Measurements from ENCODE around the gene CENPL. TPM values are rescaled to one million over a fixed set of nuclear protein-coding genes. Genes with fewer than 3 reads are reported as not detected.

The CENPL gene
- total and polyA plus RNA-seq, 10 of the 15 experiments (the other 5 are each of a cell fraction or from before 2014, with no cell fraction given): 14.9 to 32.1 (median 24.5) TPM

DNA sequence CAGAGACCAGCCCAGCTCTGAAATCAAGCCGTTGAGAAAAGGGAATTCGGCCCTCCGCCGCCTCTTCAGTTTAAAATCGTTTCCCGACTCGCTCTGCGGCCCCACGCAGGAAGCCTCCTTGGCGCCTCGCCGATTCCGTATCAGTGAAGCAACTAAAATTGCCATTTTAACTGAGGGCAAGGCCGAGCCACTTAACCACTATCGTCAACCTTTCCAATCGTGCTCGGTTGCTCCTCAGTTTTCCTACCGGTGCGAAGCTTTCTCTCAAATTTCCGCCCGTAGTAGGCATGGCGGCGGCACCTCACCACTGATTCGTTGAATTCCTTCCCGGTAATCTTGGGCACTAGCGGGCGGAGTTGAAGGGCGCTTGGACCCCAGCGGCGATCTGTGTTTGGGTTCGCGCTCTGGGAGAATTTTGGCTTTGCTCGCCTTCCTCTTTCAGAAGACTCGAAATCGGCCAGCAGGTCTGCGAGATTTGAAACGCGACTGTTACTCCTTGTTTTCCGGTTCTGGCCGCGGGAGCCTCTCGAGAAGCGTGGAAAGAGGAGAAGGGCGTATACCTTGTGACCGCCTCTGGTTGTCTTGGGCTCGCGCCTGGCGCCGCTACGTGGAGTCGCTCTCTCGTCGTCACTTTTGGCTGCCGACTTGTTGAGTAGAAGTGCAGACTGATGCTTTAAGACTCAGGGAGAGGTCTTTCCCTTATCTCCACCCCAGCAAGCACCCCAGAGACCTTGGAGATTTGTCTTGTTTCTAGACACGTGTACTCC is at the start of gene CENPL, which contains the start of gene DARS2 (continued):
- no peak for TF ChIP-seq JUND (IDR thresholded peaks at IDR 0.05; ENCODE audit: low read depth, low read length)
- TF ChIP-seq, protein P1, sequence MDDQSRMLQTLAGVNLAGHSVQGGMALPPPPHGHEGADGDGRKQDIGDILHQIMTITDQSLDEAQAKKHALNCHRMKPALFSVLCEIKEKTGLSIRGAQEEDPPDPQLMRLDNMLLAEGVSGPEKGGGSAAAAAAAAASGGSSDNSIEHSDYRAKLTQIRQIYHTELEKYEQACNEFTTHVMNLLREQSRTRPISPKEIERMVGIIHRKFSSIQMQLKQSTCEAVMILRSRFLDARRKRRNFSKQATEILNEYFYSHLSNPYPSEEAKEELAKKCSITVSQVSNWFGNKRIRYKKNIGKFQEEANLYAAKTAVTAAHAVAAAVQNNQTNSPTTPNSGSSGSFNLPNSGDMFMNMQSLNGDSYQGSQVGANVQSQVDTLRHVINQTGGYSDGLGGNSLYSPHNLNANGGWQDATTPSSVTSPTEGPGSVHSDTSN (IDR thresholded peaks at IDR 0.05; ENCODE audit: insufficient replicate concordance, low read depth, low read length): no peak
- TF ChIP-seq IKZF1 (conservative IDR thresholded peaks at IDR 0.05): peak; percentile 95
- 0 out of 2 replicates have a peak, but pooled peaks have one; percentile 1 for TF ChIP-seq MTA3 (IDR thresholded peaks at IDR 0.05; ENCODE audit: borderline replicate concordance, low read length)
- 0 out of 2 replicates have a peak, but pooled peaks have one; percentile 65 for TF ChIP-seq SMARCA5 (IDR thresholded peaks at IDR 0.05)
- no peak for TF ChIP-seq RAD21 (IDR thresholded peaks at IDR 0.05; ENCODE audit: insufficient read depth, low read depth, low read length)
- no peak for TF ChIP-seq MEF2B (IDR thresholded peaks at IDR 0.05; ENCODE audit: partially characterized antibody, poor library complexity, severe bottlenecking)
- TF ChIP-seq, protein P2, sequence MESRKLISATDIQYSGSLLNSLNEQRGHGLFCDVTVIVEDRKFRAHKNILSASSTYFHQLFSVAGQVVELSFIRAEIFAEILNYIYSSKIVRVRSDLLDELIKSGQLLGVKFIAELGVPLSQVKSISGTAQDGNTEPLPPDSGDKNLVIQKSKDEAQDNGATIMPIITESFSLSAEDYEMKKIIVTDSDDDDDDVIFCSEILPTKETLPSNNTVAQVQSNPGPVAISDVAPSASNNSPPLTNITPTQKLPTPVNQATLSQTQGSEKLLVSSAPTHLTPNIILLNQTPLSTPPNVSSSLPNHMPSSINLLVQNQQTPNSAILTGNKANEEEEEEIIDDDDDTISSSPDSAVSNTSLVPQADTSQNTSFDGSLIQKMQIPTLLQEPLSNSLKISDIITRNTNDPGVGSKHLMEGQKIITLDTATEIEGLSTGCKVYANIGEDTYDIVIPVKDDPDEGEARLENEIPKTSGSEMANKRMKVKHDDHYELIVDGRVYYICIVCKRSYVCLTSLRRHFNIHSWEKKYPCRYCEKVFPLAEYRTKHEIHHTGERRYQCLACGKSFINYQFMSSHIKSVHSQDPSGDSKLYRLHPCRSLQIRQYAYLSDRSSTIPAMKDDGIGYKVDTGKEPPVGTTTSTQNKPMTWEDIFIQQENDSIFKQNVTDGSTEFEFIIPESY (IDR thresholded peaks at IDR 0.05): no peak
- TF ChIP-seq, protein P3, sequence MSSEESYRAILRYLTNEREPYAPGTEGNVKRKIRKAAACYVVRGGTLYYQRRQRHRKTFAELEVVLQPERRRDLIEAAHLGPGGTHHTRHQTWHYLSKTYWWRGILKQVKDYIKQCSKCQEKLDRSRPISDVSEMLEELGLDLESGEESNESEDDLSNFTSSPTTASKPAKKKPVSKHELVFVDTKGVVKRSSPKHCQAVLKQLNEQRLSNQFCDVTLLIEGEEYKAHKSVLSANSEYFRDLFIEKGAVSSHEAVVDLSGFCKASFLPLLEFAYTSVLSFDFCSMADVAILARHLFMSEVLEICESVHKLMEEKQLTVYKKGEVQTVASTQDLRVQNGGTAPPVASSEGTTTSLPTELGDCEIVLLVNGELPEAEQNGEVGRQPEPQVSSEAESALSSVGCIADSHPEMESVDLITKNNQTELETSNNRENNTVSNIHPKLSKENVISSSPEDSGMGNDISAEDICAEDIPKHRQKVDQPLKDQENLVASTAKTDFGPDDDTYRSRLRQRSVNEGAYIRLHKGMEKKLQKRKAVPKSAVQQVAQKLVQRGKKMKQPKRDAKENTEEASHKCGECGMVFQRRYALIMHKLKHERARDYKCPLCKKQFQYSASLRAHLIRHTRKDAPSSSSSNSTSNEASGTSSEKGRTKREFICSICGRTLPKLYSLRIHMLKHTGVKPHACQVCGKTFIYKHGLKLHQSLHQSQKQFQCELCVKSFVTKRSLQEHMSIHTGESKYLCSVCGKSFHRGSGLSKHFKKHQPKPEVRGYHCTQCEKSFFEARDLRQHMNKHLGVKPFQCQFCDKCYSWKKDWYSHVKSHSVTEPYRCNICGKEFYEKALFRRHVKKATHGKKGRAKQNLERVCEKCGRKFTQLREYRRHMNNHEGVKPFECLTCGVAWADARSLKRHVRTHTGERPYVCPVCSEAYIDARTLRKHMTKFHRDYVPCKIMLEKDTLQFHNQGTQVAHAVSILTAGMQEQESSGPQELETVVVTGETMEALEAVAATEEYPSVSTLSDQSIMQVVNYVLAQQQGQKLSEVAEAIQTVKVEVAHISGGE (CRISPR knock-in tag; IDR thresholded peaks at IDR 0.05): no peak
- TF ChIP-seq STAT1 (conservative IDR thresholded peaks at IDR 0.05): 0 out of 2 replicates have a peak, but pooled peaks have one; percentile 60
- peak; percentile 36; the same call in 1 of the 2 replicates for TF ChIP-seq NFIC (IDR thresholded peaks at IDR 0.05; ENCODE audit: low read depth, low read length)
- no peak for TF ChIP-seq MYB (IDR thresholded peaks at IDR 0.05; ENCODE audit: borderline replicate concordance, low read depth, low read length)
- TF ChIP-seq, protein P4, sequence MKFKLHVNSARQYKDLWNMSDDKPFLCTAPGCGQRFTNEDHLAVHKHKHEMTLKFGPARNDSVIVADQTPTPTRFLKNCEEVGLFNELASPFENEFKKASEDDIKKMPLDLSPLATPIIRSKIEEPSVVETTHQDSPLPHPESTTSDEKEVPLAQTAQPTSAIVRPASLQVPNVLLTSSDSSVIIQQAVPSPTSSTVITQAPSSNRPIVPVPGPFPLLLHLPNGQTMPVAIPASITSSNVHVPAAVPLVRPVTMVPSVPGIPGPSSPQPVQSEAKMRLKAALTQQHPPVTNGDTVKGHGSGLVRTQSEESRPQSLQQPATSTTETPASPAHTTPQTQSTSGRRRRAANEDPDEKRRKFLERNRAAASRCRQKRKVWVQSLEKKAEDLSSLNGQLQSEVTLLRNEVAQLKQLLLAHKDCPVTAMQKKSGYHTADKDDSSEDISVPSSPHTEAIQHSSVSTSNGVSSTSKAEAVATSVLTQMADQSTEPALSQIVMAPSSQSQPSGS (IDR thresholded peaks at IDR 0.05; ENCODE audit: low read length): no peak; the same call in 1 of the 2 replicates
- 0 out of 2 replicates have a peak, but pooled peaks have one; percentile 50 for TF ChIP-seq MEF2A (IDR thresholded peaks at IDR 0.05; ENCODE audit: insufficient read depth, low read depth, low read length)
- TF ChIP-seq, protein P5, sequence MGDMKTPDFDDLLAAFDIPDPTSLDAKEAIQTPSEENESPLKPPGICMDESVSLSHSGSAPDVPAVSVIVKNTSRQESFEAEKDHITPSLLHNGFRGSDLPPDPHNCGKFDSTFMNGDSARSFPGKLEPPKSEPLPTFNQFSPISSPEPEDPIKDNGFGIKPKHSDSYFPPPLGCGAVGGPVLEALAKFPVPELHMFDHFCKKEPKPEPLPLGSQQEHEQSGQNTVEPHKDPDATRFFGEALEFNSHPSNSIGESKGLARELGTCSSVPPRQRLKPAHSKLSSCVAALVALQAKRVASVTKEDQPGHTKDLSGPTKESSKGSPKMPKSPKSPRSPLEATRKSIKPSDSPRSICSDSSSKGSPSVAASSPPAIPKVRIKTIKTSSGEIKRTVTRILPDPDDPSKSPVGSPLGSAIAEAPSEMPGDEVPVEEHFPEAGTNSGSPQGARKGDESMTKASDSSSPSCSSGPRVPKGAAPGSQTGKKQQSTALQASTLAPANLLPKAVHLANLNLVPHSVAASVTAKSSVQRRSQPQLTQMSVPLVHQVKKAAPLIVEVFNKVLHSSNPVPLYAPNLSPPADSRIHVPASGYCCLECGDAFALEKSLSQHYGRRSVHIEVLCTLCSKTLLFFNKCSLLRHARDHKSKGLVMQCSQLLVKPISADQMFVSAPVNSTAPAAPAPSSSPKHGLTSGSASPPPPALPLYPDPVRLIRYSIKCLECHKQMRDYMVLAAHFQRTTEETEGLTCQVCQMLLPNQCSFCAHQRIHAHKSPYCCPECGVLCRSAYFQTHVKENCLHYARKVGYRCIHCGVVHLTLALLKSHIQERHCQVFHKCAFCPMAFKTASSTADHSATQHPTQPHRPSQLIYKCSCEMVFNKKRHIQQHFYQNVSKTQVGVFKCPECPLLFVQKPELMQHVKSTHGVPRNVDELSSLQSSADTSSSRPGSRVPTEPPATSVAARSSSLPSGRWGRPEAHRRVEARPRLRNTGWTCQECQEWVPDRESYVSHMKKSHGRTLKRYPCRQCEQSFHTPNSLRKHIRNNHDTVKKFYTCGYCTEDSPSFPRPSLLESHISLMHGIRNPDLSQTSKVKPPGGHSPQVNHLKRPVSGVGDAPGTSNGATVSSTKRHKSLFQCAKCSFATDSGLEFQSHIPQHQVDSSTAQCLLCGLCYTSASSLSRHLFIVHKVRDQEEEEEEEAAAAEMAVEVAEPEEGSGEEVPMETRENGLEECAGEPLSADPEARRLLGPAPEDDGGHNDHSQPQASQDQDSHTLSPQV (IDR thresholded peaks at IDR 0.05): peak; percentile 3; the same call in 1 of the 2 replicates
- peak; percentile 96 for TF ChIP-seq CREB1 (IDR thresholded peaks at IDR 0.05; ENCODE audit: low read depth)

Data from GM12878 (cell line).